GM19463 (cell line): ENCODE data around the gene NOL6.
"Not testable (repeated sequence)": the region's sequence is repeated elsewhere in the genome, so short reads cannot be mapped to it uniquely, and the experiment has no call there.

ENCODE experiments used
- ATAC-seq: cut with Tn5 transposase; IDR thresholded peaks from one replicate; pipeline ENCODE4 v1.9.1; 2021; ENCODE audit warnings: mild to moderate bottlenecking, moderate library complexity; ENCODE audit not compliant: unreplicated experiment

NOL6 gene

GRCh38 chr9:33472881-33473615, 676 bp downstream of the NOL6 start:
- ATAC-seq: no peak

- no peak for ATAC-seq
These were observed 1.4 kb downstream of the NOL6 start for GRCh38 chr9:33472171-33472880.

GRCh38 chr9:33471361-33471760, 2.4 kb downstream of the NOL6 start:
- ATAC-seq: no peak

- ATAC-seq: no peak
These were observed 3.8 kb downstream of the NOL6 start for GRCh38 chr9:33469891-33470290.

- no peak for ATAC-seq
These were observed 4.7 kb downstream of the NOL6 start for GRCh38 chr9:33468797-33469621.

GRCh38 chr9:33468215-33468730, 5.5 kb downstream of the NOL6 start:
- ATAC-seq: no peak

- no peak for ATAC-seq
These were observed 6.2 kb downstream of the NOL6 start for GRCh38 chr9:33467526-33467925.

GRCh38 chr9:33466565-33467495, 6.9 kb downstream of the NOL6 start:
- ATAC-seq: no peak

GRCh38 chr9:33465596-33466564, 7.8 kb downstream of the NOL6 start:
- ATAC-seq: no peak

GRCh38 chr9:33465096-33465495, 8.6 kb downstream of the NOL6 start:
- no peak for ATAC-seq

- ATAC-seq: no peak
These were observed 9.6 kb downstream of the NOL6 start for GRCh38 chr9:33464045-33464636.

- no peak for ATAC-seq
These were observed 10.6 kb downstream of the NOL6 start for GRCh38 chr9:33463151-33463550.

- no peak for ATAC-seq
These were observed 12.2 kb downstream of the NOL6 start for GRCh38 chr9:33461492-33461891.

- ATAC-seq: no peak
These were observed 12.9 kb downstream of the NOL6 start for GRCh38 chr9:33460854-33461253.

- ATAC-seq: no peak
These were observed 14.6 kb downstream of the NOL6 start for GRCh38 chr9:33459115-33459514.

- ATAC-seq: peak; percentile 58
These were observed 15.3 kb downstream of the NOL6 start for GRCh38 chr9:33458444-33458843.

- ATAC-seq: no peak
These were observed 17.8 kb downstream of the NOL6 start for GRCh38 chr9:33455945-33456344.

- not testable (repeated sequence) for ATAC-seq
These were observed 18.3 kb downstream of the NOL6 start for GRCh38 chr9:33455456-33455855.

- not testable (repeated sequence) for ATAC-seq
These were observed 19.1 kb downstream of the NOL6 start for GRCh38 chr9:33454661-33455026.
